Mesothelial cell of epicardium (in vitro differentiated cells): Measurements from ENCODE around the gene MAST4. TPM values are rescaled to one million over a fixed set of nuclear protein-coding genes. Genes with fewer than 3 reads are reported as not detected.

ENCODE experiments used
- DNase-seq, 2 experiments: peaks; one replicate each; pipeline ENCODE4 v3.0.0; 2021; ENCODE audit warnings: low spot score in 2 of 2; ENCODE audit not compliant: unreplicated experiment in 2 of 2
- H3K27ac Mint-ChIP-seq: 2 replicates; pipeline ENCODE4 v1.8.0; 2021; ENCODE audit warnings: mixed read lengths
- H3K27me3 Mint-ChIP-seq: 2 replicates; pipeline ENCODE4 v1.8.0; 2021; ENCODE audit warnings: low read depth, mixed read lengths
- H3K36me3 Mint-ChIP-seq: 2 replicates; pipeline ENCODE4 v1.8.0; 2021; ENCODE audit warnings: mixed read lengths
- H3K4me1 Mint-ChIP-seq: 2 replicates; pipeline ENCODE4 v1.8.0; 2021; ENCODE audit warnings: mixed read lengths
- H3K4me3 Mint-ChIP-seq: 2 replicates; pipeline ENCODE4 v1.8.0; 2021; ENCODE audit warnings: mild to moderate bottlenecking, moderate library complexity, mixed read lengths
- H3K9me3 Mint-ChIP-seq: 2 replicates; pipeline ENCODE4 v1.8.0; 2021; ENCODE audit warnings: mixed read lengths
- total RNA-seq: library from RNA; stranded (reverse); gene quantifications from 3 replicates; pipeline ENCODE4 v1.2.1, GENCODE V29; 2021
- TF ChIP-seq, protein P1 (sequence below): fragments of 200-600 bp; sonication (generic); IDR thresholded peaks from one replicate; pipeline ENCODE4 v1.5.0; 2021; ENCODE audit warnings: antibody characterized with exemption; ENCODE audit not compliant: unreplicated experiment

Gene MAST4
- total RNA-seq, 1 donor from 2014 or later: 29.8 TPM

DNA sequence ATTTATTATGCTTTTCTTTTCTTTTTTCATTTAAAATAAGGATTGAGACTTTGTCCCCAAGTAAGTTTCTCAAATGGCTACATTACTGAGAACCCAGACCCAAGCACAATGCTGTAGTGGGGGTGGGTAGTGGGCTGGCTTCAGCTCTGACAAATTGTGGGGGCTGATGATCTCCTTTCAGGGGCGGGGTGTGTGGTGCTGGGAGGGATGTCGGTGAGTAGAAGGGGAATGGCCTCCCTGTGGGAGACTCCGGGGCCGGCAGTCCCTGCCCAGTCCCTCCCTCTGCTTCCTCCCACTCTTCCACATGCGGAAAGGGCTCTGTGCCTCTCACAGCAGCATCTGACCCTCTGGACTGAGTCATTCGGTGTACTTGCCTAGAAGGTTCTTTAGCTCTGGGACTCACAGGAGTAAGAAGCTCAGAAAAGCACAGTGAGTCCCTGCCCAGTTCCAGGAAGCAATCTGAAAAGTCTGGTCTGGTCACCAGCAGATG lies 586.2 kb downstream of the MAST4 start:
- Mint-ChIP-seq H3K36me3 (peaks cover 2% of the 10 kb centered on the region), H3K9me3 (peaks cover 3% of the 10 kb centered on the region), H3K4me1 (peaks cover 16% of the 10 kb centered on the region), H3K27me3 (no peaks in the 10 kb centered on the region), H3K27ac (peak overlapping the region; percentile 72), H3K4me3 (no peak overlapping the region)
- TF ChIP-seq, protein P1, sequence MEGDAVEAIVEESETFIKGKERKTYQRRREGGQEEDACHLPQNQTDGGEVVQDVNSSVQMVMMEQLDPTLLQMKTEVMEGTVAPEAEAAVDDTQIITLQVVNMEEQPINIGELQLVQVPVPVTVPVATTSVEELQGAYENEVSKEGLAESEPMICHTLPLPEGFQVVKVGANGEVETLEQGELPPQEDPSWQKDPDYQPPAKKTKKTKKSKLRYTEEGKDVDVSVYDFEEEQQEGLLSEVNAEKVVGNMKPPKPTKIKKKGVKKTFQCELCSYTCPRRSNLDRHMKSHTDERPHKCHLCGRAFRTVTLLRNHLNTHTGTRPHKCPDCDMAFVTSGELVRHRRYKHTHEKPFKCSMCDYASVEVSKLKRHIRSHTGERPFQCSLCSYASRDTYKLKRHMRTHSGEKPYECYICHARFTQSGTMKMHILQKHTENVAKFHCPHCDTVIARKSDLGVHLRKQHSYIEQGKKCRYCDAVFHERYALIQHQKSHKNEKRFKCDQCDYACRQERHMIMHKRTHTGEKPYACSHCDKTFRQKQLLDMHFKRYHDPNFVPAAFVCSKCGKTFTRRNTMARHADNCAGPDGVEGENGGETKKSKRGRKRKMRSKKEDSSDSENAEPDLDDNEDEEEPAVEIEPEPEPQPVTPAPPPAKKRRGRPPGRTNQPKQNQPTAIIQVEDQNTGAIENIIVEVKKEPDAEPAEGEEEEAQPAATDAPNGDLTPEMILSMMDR: no peak
- no peak for DNase-seq

DNA sequence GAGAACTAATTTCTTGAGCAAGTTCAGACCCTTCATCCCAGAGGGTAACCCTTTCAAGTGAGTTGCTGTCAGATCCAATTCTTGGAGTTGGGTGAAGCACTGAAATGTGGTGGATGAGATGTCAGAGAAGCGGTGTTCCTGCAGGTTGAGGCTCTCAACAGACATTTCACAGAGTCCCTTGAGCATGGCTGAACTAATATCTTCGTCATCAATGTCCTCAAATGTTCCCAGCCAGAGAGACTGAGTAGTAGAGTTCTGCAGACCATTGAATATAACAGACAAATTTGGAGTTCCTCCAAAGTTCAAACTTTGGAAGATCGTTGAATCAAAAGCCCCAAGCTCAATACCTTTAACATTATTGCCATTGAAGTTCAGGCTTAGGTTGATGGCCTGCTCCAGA lies 587.7 kb downstream of the MAST4 start:
- no peaks in the 10 kb centered on the region for H3K36me3 Mint-ChIP-seq
- H3K4me3 Mint-ChIP-seq: no peak overlapping the region
- H3K4me1 Mint-ChIP-seq: peaks cover 16% of the 10 kb centered on the region

DNA sequence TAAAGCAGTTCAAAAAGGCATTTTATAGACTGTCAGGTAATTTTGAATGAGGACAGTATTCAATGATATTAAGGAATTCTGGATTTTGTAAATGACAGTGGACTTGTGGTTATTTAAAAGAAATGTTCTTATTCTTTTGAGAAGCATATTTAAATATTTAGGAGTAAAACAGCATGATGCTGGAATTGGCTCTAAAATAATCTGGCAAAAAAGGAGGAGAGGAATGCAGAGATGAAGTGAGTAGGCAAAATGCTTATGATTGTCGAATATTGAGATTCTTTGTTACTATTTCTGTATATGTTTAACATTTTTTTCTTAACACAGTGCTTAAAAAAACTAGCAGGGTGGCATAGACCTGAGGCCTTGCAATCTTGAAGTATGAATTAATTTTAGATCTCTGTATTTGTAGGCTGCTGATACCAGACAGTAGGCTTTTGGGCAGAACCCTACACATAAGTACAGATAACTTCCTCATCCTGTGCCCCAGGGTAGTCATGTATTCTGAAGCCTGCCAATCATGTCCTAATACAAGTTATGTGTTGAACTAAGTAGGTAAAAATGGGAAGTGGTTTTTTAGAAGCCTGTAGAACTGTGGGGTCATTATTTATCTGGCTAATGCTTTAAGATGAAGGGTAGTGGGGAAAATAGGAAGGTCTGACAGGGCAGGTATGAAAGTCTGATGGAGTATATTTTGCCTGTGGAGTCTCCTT lies 591.0 kb downstream of the MAST4 start:
- TF ChIP-seq, protein P1: no peak
- Mint-ChIP-seq H3K27ac (no peak overlapping the region), H3K9me3 (peaks cover under 1% of the 10 kb centered on the region), H3K27me3 (no peaks in the 10 kb centered on the region), H3K4me3 (no peak overlapping the region), H3K4me1 (peaks cover 16% of the 10 kb centered on the region), H3K36me3 (no peaks in the 10 kb centered on the region)
- DNase-seq: no peak

More for the DNA sequence above, 587.7 kb downstream of the MAST4 start:
- no peaks in the 10 kb centered on the region for H3K27me3 Mint-ChIP-seq
- no peak for DNase-seq
- TF ChIP-seq, protein P1: no peak
- no peaks in the 10 kb centered on the region for H3K9me3 Mint-ChIP-seq
- no peak overlapping the region for H3K27ac Mint-ChIP-seq

DNA sequence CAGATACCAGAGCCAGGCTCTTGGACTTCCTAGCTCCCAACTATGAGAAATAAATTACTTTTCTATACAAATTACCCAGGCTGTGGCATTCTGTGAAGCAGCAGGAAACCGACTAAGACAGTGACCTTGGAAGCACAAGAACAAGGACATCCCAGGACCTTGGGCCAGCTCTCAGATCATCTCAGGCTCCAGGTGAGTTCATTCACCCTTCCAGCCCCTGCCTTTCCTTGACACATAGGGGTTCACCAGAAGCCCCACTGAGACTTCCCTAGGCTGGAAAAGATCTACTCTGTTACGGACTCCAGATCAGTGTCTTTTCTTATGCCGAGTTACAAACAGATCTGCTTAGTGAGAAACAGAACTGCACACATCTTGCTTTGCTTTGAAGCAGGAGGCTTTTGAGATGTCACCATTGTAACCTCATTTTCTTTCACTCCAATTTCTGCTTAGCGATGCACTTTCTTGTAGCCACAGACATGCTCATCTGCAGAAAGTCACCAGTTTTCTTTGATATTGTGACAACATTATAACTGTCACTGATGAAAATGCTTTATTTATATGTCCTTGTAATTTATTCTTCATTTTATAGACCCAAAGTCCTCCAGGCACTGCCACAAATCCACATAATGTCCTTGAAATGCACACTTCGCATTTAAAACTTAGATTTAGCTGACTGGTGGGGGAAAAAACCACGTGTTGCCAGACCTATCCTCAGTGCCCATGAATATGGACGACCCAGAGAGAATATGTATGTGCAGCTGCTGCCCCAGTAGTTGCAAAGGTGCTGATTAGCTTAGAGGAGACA lies 592.3 kb downstream of the MAST4 start:
- H3K4me1 Mint-ChIP-seq: peaks cover 9% of the 10 kb centered on the region
- no peak for DNase-seq
- no peak overlapping the region for H3K27ac Mint-ChIP-seq
- no peak overlapping the region for H3K4me3 Mint-ChIP-seq
- no peaks in the 10 kb centered on the region for H3K36me3 Mint-ChIP-seq
- H3K9me3 Mint-ChIP-seq: peaks cover 3% of the 10 kb centered on the region
- TF ChIP-seq, protein P1: no peak
- no peaks in the 10 kb centered on the region for H3K27me3 Mint-ChIP-seq

DNA sequence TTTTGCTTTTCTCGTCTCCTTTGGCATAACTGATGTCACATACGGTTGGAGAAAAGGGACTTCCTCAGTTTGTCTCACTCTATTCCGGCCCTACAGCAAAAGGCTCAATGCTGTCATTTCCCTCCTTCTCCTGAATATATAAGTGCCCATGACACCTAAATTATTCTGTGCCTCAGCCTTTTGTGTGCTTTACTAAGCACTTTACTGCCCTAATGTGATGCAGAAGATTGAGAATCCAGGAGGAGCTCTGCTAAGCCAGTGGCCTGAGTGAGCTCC lies 592.8 kb downstream of the MAST4 start:
- no peak overlapping the region for H3K4me3 Mint-ChIP-seq
- H3K27ac Mint-ChIP-seq: no peak overlapping the region
- DNase-seq: no peak
- no peaks in the 10 kb centered on the region for H3K36me3 Mint-ChIP-seq
- no peaks in the 10 kb centered on the region for H3K27me3 Mint-ChIP-seq
- peaks cover 3% of the 10 kb centered on the region for H3K9me3 Mint-ChIP-seq
- TF ChIP-seq, protein P1: no peak
- H3K4me1 Mint-ChIP-seq: peaks cover 10% of the 10 kb centered on the region
